GM12864 (cell line): ENCODE results near the gene NPM1.

Experiments used
- DNase-seq: peaks from one replicate; pipeline ENCODE4 v3.0.0-alpha.2; 2011; ENCODE audit warnings: low read depth
- H3K4me3 ChIP-seq: 2 replicates; pipeline ENCODE4 v1.5.1; 2011; ENCODE audit warnings: mild to moderate bottlenecking, low read depth, low read length, control low read depth
- TF ChIP-seq, protein P1 (sequence below): IDR thresholded peaks from 2 replicates; pipeline ENCODE4 v1.5.1; 2011; ENCODE audit warnings: low read depth, mild to moderate bottlenecking, moderate library complexity, low read length, control low read depth, inconsistent platforms; ENCODE audit errors: missing control alignments

NPM1 gene, protein sequence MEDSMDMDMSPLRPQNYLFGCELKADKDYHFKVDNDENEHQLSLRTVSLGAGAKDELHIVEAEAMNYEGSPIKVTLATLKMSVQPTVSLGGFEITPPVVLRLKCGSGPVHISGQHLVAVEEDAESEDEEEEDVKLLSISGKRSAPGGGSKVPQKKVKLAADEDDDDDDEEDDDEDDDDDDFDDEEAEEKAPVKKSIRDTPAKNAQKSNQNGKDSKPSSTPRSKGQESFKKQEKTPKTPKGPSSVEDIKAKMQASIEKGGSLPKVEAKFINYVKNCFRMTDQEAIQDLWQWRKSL

DNA sequence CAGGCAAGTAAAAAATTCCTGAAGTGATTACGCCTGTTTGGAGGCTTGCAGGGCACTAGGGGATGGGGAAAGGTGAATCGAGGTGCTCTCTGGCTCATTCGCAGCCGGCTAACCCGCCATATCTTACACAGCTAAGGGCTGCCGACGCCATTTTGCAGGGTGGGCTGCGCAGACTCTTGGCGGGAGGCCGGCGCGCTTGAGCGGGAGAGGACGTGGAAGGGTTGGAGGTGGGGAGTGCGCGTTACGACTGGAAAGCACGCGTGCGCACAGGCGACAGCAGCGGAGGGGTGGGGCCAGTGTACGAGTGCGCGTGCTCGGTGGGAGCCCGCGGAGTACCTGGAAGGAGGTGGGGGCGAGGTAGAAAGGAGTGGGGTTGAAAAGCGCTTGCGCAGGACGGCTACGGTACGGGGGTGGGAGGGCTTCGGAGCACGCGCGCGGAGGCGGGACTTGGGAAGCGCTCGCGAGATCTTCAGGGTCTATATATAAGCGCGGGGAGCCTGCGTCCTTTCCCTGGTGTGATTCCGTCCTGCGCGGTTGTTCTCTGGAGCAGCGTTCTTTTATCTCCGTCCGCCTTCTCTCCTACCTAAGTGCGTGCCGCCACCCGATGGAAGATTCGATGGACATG is at the start of gene NPM1:
TSS of gene NPM1 (plus strand) at position 505 of the 625 bp plus-strand sequence. CDS start at position 605, 100 bp downstream.
- H3K4me3 ChIP-seq, result peak within 1 kb of the TSS; percentile 84
- peak; percentile 95 for DNase-seq
- TF ChIP-seq, protein P1, sequence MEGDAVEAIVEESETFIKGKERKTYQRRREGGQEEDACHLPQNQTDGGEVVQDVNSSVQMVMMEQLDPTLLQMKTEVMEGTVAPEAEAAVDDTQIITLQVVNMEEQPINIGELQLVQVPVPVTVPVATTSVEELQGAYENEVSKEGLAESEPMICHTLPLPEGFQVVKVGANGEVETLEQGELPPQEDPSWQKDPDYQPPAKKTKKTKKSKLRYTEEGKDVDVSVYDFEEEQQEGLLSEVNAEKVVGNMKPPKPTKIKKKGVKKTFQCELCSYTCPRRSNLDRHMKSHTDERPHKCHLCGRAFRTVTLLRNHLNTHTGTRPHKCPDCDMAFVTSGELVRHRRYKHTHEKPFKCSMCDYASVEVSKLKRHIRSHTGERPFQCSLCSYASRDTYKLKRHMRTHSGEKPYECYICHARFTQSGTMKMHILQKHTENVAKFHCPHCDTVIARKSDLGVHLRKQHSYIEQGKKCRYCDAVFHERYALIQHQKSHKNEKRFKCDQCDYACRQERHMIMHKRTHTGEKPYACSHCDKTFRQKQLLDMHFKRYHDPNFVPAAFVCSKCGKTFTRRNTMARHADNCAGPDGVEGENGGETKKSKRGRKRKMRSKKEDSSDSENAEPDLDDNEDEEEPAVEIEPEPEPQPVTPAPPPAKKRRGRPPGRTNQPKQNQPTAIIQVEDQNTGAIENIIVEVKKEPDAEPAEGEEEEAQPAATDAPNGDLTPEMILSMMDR, result no peak

DNA sequence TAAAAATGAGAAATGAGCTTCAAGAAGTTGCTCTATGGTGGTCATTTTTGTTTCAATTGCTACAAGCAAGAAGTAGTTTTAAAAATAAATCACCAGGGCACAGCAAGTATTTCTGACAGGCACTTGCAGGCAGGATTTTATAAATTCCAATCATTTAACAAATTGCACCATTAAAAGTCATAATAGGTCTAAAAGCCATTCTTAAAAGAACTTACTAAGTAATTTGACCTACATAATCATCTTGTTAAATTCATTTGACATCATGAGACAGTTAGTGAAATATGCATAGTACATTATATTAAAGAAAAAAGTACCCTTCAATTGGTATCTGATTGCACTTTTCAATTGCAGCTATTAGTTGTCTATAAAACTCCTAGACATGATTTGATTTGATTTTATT is 47.6 kb upstream of the NPM1 start:
- DNase-seq, result no peak
- TF ChIP-seq, protein P1, result no peak
- no peak overlapping the region for H3K4me3 ChIP-seq

DNA sequence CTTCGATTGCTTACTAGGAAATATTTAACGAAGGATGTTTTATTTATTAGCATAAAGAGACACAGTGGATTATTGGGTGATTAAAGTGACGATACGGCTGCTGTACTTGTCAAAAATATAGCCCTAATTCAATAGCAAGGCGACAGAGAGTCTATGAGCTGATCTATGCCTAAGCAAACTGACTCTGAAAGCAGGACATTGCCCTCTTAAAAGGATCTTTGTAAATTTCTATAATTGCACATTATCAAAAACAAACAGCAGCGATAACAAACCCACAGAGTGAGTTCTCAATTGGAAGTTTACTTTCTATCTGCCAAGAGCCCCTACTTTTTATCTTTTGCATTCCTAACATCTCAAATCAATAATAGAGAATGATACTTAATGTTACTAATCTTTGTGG is 47.2 kb upstream of the NPM1 start:
- H3K4me3 ChIP-seq, result no peak overlapping the region
- TF ChIP-seq, protein P1, result no peak
- no peak for DNase-seq

DNA sequence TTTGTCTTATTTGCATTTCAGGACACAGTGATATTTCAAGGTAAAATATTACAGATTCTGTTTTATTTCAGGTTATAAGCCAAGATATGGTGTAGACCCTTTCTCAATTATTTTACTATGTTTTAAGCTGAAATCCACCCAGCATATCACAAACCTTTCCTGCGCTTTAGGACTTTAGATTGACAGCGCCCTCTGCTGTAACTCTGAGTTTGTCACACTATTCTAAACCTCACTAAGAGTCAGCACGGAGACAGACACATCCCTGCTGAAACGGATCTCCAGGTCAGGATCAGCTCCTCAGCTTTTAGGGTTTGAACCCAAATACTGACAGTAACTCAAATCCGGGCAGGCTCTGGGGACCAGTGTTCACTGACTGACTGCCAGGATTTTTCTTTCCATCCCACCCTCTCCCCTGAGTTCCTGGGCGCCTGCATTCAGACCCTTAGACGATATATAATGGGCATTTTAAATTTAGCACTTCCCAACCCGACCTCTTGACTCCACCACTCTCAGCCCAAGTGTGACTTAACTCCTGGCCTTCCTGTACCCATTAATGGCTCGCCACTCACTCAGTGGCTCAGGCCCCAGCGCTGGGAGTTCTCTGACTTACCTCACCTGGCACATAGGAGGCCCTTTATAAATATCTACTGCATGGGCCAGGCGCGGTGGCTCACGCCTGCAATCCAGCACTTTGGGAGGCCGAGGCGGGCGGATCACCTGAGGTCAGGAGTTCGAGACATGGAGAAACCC is 45.1 kb upstream of the NPM1 start:
- no peak overlapping the region for H3K4me3 ChIP-seq
- DNase-seq, result no peak
- TF ChIP-seq, protein P1, result peak; percentile 63

DNA sequence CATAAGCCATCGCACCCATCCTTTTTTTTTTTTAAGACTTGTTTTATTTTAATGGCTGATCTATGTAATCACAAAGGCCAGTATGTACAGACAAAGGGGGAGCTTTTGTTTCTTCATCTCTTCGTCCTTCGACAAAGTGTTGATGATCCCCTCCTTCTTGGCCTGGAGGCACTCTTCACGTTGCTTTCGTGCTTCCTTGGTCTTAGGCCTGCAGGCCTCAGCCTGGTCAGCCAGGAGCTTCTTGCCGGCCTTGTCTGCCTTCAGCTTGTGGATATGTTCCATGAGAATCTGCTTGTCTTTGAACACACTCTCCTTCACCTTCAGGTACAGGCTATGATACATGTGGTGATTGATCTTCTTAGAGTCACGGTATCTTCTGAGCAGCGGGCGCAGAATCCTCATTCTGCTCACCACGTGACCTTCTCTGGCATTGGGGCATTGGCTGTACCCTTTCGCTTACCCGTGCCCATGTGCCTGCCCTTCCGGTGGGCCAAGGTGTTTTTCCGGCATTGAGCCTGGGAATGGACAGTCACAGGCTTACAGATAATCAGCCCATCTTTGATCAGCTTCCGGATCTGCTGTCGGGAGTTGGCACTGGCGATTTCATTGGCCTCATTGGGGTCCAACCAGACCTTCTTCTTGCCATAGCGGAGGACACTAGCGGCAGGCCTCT is 42.6 kb upstream of the NPM1 start:
- no peak for DNase-seq
- no peak overlapping the region for H3K4me3 ChIP-seq
- TF ChIP-seq, protein P1, result no peak

DNA sequence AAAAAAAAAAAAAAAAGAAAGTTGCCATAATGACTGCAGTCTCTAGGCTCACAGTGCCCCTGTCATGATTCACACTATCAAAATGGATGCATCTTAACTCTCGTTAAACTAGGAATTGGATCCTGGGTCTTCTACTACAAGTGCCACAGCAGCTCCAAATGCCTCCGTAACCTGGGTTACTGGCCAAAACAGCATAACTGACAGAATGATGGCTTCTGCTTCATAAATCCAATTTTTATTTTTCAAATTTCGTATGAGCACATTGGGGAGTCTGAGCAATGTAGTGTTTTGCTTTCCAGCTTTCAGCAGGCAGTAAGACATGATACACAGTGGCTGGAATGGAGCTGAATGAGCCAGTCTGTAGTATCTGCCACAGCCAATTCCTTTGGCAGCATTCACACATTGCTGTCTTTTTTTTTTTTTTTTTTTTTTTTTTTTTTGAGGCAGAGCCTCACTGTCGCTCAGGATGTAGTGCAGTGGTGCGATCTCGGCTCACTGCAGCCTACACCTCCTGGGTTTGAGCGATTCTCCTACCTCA is 36.0 kb upstream of the NPM1 start:
- DNase-seq, result no peak
- H3K4me3 ChIP-seq, result no peak overlapping the region
- TF ChIP-seq, protein P1, result no peak
